HG03135 (cell line): ENCODE measurements around the gene C16orf74.

Source experiments
- ATAC-seq: cut with Tn5 transposase; IDR thresholded peaks from one replicate; pipeline ENCODE4 v1.9.1; 2021; ENCODE audit warnings: mild to moderate bottlenecking, moderate library complexity; ENCODE audit not compliant: unreplicated experiment

The C16orf74 gene

DNA sequence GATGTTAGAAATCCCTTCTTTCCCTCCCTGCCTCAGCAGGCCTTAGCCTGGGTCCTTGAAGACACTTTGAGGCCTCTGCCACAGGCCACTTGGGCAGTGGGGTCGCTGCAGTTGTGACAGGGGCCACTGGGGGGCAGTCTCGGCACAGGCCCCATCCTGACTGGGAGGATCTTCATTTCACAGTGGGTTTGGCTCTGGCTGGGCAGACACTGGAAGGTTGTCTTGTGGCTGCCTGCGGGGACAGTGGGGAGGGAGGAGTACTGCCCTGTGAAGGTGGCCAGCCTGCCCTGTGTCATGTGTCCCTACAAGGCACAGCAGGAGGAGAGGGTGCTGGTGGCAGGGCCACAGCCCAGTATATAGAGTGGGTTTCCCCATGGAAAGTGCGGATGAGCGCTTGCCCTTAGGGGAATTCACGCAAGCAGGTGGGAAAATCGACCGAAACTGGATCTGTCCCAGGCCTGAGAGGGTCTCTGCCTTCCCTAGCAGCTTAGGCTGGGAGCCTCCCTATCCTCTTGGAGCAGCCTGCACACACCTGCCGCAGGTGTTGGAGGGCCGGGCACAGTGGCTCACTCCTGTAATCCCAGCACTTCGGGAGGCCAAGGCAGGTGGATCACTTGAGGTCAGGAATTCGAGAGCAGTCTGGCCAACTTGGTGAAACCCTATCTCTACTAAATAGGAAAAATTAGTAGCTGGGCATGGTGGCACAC lies 90.9 kb downstream of the C16orf74 start:
- ATAC-seq = no peak

DNA sequence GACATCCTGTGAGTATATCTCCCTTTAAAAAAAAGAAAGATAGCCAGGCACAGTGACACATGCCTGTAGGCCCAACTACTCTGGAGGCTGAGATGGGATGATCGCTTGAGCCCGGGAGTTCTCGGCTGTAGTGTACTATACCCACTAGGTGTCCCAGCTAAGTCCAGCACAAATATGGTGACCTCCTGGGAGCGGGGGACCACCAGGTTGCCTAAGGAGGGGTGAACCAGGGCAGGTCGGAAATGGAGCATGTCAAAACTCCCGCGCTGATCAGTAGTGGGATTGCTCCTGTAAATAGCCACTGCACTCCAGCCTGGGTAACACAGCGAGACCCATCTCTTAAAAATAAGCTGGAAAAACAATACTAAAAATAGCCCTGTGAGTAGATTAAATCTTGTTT lies 91.6 kb downstream of the C16orf74 start:
- ATAC-seq = no peak

DNA sequence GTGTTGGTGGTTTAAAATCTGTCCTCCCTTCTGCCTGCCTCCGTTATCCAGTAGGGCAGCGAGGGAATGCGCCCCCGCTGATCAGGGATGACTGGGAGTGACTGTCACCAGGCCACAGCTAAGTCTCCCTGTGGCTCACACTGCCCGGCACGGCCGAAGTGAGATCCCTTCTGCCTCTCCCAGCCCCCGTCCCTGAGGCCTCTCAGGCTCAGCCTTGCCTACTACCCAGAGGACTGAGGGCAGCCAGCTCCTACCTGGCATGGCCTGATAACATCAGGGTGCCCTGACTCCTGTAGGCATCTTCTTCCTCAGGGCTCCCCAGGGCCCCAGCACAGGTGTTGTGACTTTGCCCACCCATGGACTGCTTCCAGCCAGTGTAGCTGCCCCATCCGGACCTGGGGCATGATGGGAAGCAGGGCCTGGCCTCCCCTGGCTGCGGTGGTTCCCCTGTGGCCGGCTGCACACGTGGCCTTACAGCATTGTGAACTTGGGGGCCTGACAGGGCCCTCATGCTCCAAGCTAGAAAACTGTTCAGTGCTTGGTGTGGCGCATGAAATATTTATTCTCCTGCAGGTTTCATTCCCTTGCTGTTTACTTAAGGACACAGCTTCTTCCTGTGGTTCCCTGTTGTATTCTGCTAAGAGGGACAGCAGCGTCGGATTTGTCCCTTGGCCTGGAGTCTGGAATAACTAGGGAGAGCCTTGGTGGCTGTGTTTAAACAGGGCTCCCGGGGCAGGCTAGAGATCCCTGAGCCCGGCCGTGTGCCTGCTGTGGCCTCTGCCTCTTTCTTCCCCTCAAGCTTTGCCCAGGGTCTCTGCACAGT lies 92.2 kb downstream of the C16orf74 start:
- ATAC-seq = no peak

DNA sequence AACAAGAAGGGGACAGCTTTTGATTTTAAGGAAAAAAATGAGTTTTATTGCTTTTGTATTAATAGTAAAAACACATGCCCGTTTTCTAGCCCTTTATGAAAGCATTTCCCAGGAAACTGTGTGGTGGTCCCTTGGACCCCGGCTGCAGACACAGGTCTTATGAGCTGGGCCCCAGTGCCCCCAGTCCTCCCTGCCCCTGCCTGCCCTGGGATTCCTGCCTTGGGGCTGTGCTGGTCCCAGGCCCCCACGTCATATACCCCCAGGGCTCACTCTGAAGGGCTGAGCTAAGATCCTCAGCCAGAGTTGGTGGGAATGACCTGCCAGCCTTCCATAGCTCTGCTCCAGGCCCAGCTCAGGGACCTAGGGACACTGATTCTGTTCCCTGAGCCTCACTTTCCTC lies 92.9 kb downstream of the C16orf74 start:
- no peak for ATAC-seq
